Measurements from ENCODE around the gene NR3C1.
"Not testable (repeated sequence)": the region's sequence is repeated elsewhere in the genome, so short reads cannot be mapped to it uniquely, and the experiment has no call there.

The NR3C1 gene

DNA sequence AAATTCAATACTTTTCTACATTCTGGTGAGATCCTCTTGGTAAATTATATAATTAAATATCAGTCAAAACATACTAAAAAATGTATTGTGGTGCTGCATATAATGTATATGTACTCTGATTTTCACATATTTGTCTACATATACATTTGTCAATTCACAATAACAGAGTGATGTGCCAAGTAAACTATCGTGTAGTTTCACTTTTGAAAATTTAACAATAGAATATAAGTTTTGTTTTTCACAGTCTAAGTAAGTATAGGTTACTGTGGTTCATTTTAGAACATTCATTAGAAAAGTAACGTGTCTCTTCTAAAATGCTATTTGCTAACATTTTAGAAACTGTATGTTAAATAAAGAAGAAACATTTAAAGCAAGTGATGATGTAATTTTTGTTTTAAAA is 73.6 kb downstream of the NR3C1 start:
- no peak for DNase-seq

GRCh38 chr5:143328589-143329220 is 74.8 kb downstream of the NR3C1 start:
- DNase-seq, result no peak

DNA sequence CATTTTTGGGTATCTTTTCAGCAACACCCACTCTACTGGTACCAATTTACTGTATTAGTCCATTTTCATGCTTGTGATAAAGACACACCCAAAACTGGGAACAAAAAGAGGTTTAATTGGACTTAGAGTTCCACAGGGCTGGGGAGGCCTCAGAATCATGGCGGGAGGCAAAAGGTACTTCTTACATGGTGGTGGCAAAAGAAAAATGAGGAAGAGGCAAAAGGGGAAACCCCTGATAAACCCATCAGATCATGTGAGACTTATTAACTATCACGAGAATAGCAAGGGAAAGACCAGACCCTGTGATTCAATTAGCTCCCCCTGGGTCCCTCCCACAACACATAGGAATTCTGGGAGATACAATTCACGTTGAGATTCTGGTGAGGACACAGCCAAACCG is 78.4 kb downstream of the NR3C1 start:
- DNase-seq, result not testable (repeated sequence)

GRCh38 chr5:143322931-143323630 is 80.4 kb downstream of the NR3C1 start:
- not testable (repeated sequence) for DNase-seq

DNA sequence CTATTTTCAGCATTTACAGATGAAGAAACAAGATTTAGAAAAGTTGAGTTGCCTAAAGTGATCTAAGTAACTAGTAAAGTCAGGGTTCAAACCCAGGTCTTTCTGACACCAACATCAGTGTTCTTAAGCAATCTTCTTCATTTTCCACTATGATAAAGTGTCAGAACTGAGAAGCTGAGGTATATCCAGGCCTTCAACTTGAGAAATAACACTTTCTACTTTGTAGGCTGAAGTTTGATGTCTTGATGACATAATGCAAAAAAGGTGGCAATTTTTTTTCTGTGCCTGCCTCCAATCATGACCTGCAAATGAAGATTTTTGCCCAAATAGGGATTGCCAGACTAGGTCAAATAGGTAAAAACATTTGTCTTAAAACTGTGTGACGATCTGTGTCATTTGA is 81.3 kb downstream of the NR3C1 start:
- DNase-seq, result no peak

GRCh38 chr5:143319437-143320227 is 83.9 kb downstream of the NR3C1 start:
- DNase-seq, result no peak

DNA sequence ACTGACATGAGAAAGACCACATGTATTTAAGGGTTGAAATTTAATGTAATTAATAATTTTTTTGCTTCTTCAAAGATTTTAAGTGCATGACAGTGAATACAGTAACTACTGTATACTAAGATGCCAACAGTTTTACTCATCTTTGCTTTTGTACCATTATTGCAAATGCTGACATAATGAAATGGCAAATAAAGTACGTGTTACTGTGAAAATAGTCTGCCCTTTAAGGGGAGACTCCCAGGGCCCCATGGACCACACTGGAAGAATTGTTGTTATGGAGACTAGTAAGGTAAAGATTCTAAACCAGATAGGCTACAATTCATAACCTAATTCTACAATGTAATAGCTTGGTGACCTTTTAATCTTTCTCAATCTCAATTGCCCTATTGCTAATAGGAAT is 84.7 kb downstream of the NR3C1 start:
- no peak for DNase-seq

DNA sequence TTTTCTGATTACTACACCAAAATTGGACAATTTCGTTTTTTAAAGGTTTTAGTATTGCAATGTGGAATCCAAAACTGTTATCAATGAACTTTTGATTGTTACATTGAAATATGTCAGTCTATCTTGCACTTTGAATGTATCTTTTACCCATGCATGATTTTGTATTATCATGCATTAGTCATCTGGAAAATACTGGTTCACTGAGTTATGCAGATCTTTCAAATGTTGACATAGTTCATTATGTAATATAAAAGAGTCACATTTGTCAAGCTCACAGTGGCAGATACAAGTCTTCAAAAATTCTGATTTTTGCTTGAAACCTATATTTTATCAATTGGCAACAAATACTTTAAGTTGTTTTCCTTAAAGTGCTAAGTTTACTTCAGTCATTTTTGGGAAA is 85.2 kb downstream of the NR3C1 start:
- DNase-seq, result no peak

GRCh38 chr5:143316844-143317631 is 86.4 kb downstream of the NR3C1 start:
- no peak for DNase-seq

DNA sequence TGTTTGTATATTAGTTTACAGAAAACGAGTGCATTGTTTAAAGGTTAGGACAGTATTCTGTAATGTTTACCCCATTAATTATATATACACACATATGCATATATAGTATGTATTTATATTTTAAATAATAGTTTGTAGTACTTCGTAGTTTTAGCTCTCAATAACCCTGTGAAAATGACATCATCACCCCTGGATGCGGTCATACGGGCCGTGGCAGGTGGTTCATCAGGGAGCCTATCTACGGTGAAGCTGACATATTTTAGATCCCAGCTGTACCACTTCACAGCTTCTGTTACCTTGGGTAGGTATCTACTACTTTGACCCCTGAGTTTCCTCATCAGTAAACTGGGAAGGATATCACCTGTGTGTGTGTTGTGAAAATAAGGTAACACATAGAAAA is 87.1 kb downstream of the NR3C1 start:
- DNase-seq, result no peak

DNA sequence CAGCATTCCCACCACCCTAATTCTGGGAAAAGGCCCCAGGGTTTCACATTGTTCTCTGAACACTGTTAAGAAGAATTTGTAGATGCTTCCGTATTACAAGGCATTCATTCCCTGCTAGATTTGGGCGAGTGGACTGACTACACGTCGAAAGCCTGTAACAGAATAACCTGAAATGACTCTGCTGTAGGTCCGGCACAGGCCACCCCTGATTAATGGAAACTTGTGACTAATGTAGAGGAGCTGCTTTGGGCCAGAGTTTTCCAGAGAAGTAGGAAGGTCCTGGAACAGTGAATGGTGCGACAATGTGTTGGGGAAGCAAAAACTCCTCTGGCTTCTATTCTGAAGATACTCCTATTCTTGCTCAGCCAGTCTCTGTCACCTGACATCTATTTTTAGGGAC is 87.6 kb downstream of the NR3C1 start:
- DNase-seq, result no peak

GRCh38 chr5:143315214-143315613 is 88.3 kb downstream of the NR3C1 start:
- no peak for DNase-seq

DNA sequence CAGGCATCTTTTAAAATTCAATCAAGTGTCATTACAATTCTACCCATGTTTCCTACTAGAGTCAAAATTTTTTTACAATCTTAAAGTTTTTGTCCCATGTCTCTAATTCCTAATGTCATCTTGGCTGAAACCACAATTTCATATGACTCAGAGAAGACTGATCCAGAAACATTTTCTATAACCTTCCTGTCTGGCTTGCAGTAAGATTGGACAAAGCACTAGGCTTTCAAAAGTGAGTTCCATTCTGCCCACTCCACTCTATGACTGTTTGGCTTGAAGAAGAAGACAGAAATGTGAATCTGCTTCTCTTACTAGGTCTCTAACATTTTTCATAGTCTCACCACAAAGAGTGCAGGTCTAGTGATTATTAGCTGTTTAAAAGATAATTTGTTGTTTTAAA is 88.8 kb downstream of the NR3C1 start:
- no peak for DNase-seq

- DNase-seq, result no peak
Observed at GRCh38 chr5:143314099-143314498, 89.4 kb downstream of the NR3C1 start.

DNA sequence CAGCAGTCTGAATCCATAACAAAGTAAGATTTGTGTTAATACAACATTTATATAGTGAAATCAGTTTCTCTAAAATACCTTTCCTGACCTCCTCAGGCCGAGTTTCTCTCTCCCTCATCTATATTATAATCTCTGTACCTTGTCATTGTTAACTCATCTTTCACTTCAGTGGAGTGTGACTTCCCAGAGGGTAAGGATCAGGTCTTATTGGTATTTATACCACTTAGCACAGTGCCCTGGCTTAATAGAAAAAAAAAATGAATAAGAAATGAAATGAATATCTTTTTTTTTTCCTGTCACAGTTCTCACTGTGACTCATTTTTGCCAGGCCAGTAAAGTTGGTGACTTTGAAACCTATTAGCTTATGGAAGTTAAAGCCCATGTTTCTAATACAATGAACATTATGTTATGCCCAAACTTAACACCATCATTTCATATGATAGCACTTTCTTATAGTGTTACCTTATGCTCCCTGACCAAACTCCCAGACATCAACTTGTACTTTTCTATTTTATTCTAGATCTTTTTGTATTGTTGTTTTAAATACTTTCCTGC is 90.1 kb downstream of the NR3C1 start:
- DNase-seq, result no peak

- no peak for DNase-seq
Observed at GRCh38 chr5:143312822-143313221, 90.7 kb downstream of the NR3C1 start.

DNA sequence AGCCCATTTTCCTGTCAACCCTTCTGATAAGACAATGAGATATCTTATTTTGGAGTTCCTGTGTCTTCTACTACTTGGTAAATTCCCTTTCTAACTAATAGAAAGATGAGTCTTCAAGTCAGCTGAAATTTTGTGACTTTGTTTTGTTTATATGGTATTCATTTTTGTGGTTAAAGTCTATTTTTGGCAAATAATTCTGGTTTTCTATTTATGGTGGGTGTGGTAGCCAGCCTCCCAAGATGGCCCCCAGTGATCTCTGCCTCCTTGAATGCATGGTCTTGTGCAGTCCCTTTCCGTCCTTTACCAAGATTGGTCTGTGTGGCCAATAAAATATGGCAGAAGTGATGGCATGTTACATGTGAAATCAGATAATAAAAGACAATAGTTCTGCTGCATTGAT is 91.5 kb downstream of the NR3C1 start:
- no peak for DNase-seq

- DNase-seq, result no peak
Observed at GRCh38 chr5:143311428-143311827, 92.1 kb downstream of the NR3C1 start.

DNA sequence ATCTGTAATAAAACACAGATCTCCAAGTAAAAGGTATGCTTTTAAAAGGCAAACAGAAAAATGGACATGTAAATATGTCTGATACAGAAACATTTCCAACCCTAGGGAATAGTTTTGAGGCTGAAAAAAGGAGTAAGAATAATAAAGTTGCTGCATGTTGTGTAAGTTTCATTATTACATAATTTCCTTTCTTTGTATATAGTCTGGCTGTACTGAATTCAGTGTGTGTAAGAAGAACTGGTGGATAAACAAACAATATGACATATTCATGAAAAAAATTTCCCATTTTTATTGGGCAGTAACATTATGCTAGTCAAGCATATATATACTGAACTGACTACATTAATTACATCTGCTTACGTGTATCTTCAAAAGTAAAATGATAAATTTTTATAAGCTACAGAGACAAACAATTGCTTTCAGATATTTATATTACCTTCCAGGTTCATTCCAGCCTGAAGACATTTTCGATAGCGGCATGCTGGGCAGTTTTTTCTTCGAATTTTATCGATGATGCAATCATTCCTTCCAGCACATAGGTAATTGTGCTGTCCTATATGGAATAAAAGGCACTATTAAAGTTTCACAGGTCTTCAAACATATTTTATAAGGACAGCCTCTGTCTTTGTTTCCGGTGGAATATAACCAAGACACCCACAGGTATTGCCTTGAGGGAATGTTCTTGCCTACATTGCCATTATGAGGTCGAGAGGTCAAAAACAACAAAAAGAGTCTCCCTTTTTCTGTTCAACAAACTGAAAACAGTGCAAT is 93.6 kb downstream of the NR3C1 start:
- DNase-seq, result no peak

DNA sequence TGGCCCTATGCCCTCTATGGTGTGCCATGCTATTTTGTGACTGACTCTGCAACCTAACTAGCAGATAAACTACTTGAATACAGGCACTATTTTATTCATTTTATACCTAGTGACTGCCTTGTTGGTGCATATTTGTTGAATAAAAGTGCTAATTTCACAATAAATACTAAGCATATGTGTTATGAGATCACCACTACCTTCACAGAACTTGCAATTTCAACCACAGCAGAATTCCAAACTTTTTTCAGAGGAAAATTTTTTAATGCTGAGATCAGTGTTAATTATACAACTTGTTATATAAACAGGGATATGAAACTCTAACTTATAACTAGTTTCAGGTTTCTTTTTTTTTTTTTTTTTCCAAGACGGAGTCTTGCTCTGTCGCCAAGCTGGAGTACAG is 94.8 kb downstream of the NR3C1 start:
- DNase-seq, result no peak

- no peak for DNase-seq
Observed at GRCh38 chr5:143306040-143306439, 97.4 kb downstream of the NR3C1 start.

GRCh38 chr5:143304836-143305475 is 98.5 kb downstream of the NR3C1 start:
- DNase-seq, result no peak

Measured in NCI-H2107 (cell line).